ENCODE results near the gene CACNG5.
"Not testable (repeated sequence)": the region's sequence is repeated elsewhere in the genome, so short reads cannot be mapped to it uniquely, and the experiment has no call there.

Gene CACNG5

GRCh38 chr17:66900126-66901010 is 65.5 kb downstream of the CACNG5 start:
- H4K20me1 ChIP-seq (ENCODE audit: insufficient read depth, low read length): no peaks in the 10 kb centered on the region
- no peak overlapping the region for H3K4me3 ChIP-seq (ENCODE audit: low read depth in 1 of 2, low read length in 2 of 2)
- TF ChIP-seq EZH2 (IDR thresholded peaks at IDR 0.05; ENCODE audit: borderline replicate concordance, low read depth, low read length, severe bottlenecking) (no peak), CTCF (IDR thresholded peaks at IDR 0.05; ENCODE audit: borderline replicate concordance, extremely low read depth, low read length, poor library complexity, severe bottlenecking) (peak; percentile 49)
- peaks cover 12% of the 10 kb centered on the region for H3K27me3 ChIP-seq (ENCODE audit: insufficient read depth, low read length, poor library complexity)
- no peak for ATAC-seq (ENCODE audit: insufficient read depth, low read depth)
- DNase-seq: no peak
- no peaks in the 10 kb centered on the region for H3K9me3 ChIP-seq (ENCODE audit: insufficient read depth, low read length, severe bottlenecking)
- H2AFZ ChIP-seq (ENCODE audit: low read depth, low read length): no peak overlapping the region
- H3K4me2 ChIP-seq (ENCODE audit: insufficient read depth, low read length): no peak overlapping the region
- no peaks in the 10 kb centered on the region for H3K36me3 ChIP-seq (ENCODE audit: insufficient read depth, low read length)
- H3K4me1 ChIP-seq (ENCODE audit: insufficient read depth, low read length): no peaks in the 10 kb centered on the region
- H3K9ac ChIP-seq (ENCODE audit: low read depth, low read length): no peak overlapping the region
- H3K79me2 ChIP-seq (ENCODE audit: insufficient read depth, low read length): no peaks in the 10 kb centered on the region
- H3K27ac ChIP-seq (ENCODE audit: low read length): no peak overlapping the region

- not testable (repeated sequence) for H3K4me2 ChIP-seq (ENCODE audit: insufficient read depth, low read length); H3K4me3 ChIP-seq (ENCODE audit: low read depth in 1 of 2, low read length in 2 of 2); H3K9me3 ChIP-seq (ENCODE audit: insufficient read depth, low read length, severe bottlenecking); H3K27ac ChIP-seq (ENCODE audit: low read length); H3K9ac ChIP-seq (ENCODE audit: low read depth, low read length); H3K79me2 ChIP-seq (ENCODE audit: insufficient read depth, low read length); H3K36me3 ChIP-seq (ENCODE audit: insufficient read depth, low read length); ATAC-seq (ENCODE audit: insufficient read depth, low read depth); DNase-seq; H2AFZ ChIP-seq (ENCODE audit: low read depth, low read length); H4K20me1 ChIP-seq (ENCODE audit: insufficient read depth, low read length); H3K4me1 ChIP-seq (ENCODE audit: insufficient read depth, low read length)
- peaks cover 10% of the 10 kb centered on the region for H3K27me3 ChIP-seq (ENCODE audit: insufficient read depth, low read length, poor library complexity)
These were observed 68.4 kb downstream of the CACNG5 start for GRCh38 chr17:66903296-66903695.

- Histone ChIP-seq H3K36me3 (ENCODE audit: insufficient read depth, low read length) (no peaks in the 10 kb centered on the region), H2AFZ (ENCODE audit: low read depth, low read length) (no peak overlapping the region), H3K27ac (ENCODE audit: low read length) (no peak overlapping the region), H3K9ac (ENCODE audit: low read depth, low read length) (no peak overlapping the region), H3K4me2 (ENCODE audit: insufficient read depth, low read length) (no peak overlapping the region), H3K9me3 (ENCODE audit: insufficient read depth, low read length, severe bottlenecking) (no peaks in the 10 kb centered on the region), H3K4me1 (ENCODE audit: insufficient read depth, low read length) (no peaks in the 10 kb centered on the region), H3K27me3 (ENCODE audit: insufficient read depth, low read length, poor library complexity) (peaks cover 7% of the 10 kb centered on the region), H3K79me2 (ENCODE audit: insufficient read depth, low read length) (no peaks in the 10 kb centered on the region), H4K20me1 (ENCODE audit: insufficient read depth, low read length) (no peaks in the 10 kb centered on the region), H3K4me3 (ENCODE audit: low read depth in 1 of 2, low read length in 2 of 2) (no peak overlapping the region)
- no peak for ATAC-seq (ENCODE audit: insufficient read depth, low read depth)
- DNase-seq: no peak
- TF ChIP-seq CTCF (IDR thresholded peaks at IDR 0.05; ENCODE audit: borderline replicate concordance, extremely low read depth, low read length, poor library complexity, severe bottlenecking) (no peak), EZH2 (IDR thresholded peaks at IDR 0.05; ENCODE audit: borderline replicate concordance, low read depth, low read length, severe bottlenecking) (no peak)
These were observed 68.9 kb downstream of the CACNG5 start for GRCh38 chr17:66903781-66904180.

- Histone ChIP-seq H3K9ac (ENCODE audit: low read depth, low read length) (no peak overlapping the region), H3K27me3 (ENCODE audit: insufficient read depth, low read length, poor library complexity) (peaks cover 7% of the 10 kb centered on the region), H3K79me2 (ENCODE audit: insufficient read depth, low read length) (no peaks in the 10 kb centered on the region), H3K4me2 (ENCODE audit: insufficient read depth, low read length) (no peak overlapping the region), H3K9me3 (ENCODE audit: insufficient read depth, low read length, severe bottlenecking) (no peaks in the 10 kb centered on the region), H2AFZ (ENCODE audit: low read depth, low read length) (no peak overlapping the region), H3K36me3 (ENCODE audit: insufficient read depth, low read length) (no peaks in the 10 kb centered on the region), H3K4me1 (ENCODE audit: insufficient read depth, low read length) (no peaks in the 10 kb centered on the region), H3K4me3 (ENCODE audit: low read depth in 1 of 2, low read length in 2 of 2) (no peak overlapping the region), H4K20me1 (ENCODE audit: insufficient read depth, low read length) (no peaks in the 10 kb centered on the region), H3K27ac (ENCODE audit: low read length) (no peak overlapping the region)
- DNase-seq (no peak), ATAC-seq (ENCODE audit: insufficient read depth, low read depth) (no peak)
- no peak for TF ChIP-seq CTCF (IDR thresholded peaks at IDR 0.05; ENCODE audit: borderline replicate concordance, extremely low read depth, low read length, poor library complexity, severe bottlenecking)
- TF ChIP-seq EZH2 (IDR thresholded peaks at IDR 0.05; ENCODE audit: borderline replicate concordance, low read depth, low read length, severe bottlenecking): no peak
These were observed 70.1 kb downstream of the CACNG5 start for GRCh38 chr17:66904760-66905624.
